ENCODE data around the gene CHST13.

Gene CHST13

DNA sequence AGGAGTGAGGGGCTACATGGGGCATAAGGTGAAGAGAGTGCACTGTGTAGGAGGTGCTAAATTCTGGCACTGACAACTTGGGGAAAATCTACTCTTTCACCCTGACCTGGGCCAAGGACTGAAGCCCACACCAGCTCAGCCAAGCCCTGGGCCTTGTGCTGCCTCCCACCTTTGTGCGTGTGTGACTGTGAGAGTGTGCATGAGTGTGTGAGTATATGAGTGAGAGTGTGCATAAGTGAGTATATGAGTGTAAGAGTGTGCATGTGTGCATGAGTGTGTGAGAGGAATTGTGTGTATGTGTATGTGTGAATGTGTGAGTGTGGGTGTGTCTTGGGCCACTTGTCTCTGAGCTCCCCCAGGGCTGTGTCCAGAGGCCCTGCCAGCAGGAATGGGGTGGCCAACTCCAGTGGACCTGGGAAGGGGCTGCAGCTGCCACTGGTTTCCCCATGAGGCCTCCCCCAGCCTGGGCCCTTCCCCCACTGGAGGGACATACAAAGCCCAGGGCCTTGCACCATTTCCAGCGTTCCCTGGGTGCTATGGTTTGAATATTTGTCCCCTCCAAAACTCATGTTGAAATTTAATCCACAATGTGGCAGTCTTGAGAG, 19.6 kb downstream of the CHST13 start:
- no peak for DNase-seq

DNA sequence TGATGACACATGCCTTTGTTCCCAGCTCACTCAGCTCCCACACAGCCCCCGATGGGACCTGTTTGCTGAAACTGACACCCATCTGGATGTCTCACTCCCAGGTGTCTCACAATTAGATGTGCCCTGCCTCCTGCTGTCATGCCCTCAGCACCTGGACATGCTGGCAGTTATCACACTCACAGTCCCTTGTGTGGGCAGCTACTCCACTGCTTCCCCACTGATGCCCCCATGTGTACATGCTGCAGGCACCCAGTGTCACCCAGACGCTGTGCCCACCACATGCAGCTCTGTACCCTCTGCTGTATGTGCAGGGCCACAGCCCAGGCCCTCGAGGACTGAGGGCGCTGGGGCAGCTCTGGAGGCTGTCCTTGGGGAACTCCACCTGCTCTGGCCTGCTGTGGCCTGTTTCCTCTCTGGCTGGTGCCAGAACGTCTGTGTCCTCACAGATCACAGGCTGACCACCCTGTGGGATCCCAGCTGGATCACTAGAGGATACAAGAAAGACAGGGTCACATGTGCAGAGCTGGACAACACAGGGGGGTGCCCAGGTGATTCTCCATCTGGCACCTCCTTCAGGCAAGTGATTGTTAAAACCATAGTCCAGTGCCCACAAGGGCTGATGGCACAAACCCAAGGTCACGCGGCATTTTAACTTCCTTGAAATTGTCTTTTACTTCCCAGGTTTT, 20.8 kb downstream of the CHST13 start:
- DNase-seq, result no peak

DNA sequence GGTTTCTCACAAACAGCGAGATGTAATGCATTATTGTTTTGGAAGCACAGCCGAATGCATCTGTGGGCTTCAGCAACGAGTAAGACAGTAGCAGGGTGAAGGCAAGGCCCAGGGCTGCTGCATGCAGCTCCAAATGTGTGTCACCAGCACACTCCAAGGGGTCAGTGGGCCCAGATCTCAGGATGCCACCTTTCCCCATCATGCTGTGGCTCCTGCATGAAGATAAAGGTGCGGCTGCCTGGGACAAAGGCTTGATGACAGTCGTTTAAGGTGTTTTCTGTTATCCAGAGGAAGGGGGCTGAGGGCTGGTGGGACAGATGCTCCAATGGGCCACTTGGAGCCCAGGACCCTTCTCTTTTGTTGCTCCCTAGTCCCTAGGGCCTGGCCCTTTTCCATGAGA, 21.6 kb downstream of the CHST13 start:
- no peak for DNase-seq

DNA sequence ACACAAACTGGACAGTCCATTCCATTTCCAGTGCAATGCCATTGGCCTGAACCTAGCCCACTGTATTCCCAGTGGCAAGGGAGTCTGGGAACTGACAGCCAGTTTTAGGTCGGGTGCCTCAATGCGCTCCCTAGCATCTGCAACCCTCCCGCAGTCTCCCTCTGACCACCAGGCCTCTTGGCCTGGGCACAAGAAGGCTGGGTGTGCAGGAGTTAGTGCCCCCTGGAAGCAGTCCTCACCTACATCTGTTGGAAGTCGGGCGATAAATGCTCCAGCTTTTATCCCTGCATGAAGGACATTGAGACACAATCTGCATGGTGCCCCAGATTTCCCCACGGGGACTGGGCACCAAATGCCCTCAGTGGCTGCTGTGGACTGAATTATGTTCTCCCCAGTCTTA, 22.1 kb downstream of the CHST13 start:
- no peak for DNase-seq

DNA sequence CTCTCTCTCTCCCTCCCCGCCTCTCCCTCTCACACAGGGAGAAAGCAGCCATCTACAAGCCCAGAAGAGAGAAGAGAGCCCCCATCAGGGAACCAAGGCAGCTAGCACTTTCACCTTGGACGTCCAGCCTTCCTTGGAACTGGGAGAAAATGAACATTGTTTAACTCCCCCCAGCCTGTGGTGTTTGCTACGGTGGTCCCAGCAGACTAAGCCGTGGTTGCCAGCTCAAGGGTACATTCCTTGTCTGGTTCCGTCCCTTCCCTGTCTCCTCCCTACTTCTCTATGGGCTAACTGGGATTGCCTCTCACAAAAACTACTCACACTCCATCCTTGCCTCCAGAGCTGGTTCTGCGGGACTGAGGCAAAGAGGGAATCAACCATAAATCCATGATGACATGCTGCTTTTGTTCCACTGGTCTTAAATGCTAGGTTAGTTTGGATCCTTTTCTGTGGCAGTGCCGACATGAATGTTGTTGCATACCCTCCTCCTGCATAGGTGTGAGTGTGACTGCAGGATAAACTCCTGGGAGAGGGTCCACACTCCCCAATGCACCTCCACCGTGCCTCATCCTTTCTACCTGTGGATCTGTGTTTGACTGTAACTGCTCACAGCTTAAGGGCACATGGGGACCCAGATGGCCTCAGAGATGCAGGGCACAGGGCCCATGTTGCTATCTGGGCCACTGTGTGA, 22.7 kb downstream of the CHST13 start:
- no peak for DNase-seq

DNA sequence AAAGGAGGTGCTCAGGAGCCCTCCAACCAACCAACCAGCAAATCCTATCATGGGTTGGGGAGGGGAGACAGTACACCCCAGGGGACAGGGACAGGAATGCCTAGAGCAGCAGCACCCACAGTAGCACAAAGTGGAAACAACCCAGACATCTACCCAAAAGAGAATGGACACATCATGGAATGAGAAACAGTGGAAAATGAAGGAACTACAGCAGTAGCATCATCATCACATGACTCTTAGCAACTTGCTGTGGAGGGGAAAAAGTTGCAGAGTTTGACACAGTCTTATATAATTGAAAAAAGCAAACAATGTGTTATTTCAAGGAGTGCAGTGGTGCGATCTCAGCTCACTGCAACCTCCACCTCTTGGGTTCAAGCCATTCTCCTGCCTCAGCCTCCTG, 23.8 kb downstream of the CHST13 start:
- no peak for DNase-seq

DNA sequence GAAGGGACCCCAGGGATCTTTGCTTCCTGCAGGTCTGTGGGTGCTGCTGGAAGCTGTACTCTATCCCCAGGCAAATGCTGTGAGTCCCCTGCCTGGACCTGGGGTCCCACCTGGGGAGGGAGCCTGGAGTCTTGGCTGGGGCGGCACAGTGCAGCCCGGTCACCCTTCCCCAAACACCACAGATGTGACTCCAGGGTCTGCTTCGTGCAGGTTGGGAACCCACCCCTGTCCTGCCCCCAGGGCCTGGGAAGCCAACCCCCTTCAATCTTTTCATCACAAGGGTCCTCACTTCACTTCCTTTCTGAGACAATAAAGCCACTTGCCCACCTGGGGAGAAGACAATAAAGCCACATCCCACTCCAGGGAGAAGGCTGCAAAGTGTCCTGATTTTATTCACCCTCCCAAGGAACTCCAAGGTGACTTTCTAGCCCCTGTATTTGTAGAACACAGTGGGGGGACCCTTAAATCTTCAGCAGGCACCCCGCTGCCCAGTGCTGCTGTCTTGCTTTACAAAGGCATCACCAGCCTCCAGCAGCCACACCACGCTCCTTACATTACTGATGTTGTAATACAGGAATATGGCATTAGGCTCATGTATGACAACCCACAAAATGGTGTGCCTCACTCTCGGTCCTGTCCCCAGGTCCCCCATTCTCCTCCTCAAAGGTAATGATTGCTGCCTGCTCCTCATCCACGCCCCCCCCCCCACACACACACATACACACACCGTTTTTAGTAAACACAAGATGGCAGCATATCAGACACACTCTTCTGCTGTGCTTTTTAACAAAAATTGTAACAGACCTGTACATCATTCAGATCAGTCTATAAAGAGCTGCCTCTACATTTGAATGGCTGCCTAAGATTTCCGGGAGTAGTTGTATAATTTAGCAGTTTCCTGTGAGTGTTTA, 24.9 kb downstream of the CHST13 start:
- DNase-seq, result no peak

DNA sequence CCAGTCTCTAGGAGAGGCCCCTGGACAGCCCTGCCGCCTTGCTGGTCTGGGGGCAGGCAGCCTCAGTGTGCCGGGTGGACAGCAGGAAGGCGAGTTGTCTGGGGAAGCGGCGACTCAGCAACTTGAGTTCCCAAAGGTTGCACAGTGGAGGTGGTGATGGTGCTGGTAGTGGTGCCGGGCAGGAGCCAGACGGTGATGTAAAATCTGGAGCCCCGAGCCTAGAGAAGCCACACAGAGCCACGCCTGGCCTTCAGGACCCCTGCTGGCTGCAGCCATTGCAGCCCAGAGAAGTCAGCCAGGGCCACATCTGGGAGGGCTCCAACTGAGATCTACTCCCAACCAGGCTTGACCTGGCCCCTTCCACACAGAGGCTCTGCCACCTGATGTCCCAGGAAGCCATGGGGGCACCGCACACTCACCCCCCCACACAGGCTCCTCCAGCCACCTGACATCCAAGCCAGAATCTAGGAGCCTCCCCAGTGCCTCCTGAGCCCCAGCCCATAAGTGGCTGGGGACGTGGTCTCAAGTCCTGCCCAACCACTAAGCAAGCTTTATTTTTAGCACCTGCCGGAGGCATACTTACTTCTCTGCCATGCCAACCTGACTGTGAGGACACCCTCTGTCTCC, 26.0 kb downstream of the CHST13 start:
- no peak for DNase-seq

DNA sequence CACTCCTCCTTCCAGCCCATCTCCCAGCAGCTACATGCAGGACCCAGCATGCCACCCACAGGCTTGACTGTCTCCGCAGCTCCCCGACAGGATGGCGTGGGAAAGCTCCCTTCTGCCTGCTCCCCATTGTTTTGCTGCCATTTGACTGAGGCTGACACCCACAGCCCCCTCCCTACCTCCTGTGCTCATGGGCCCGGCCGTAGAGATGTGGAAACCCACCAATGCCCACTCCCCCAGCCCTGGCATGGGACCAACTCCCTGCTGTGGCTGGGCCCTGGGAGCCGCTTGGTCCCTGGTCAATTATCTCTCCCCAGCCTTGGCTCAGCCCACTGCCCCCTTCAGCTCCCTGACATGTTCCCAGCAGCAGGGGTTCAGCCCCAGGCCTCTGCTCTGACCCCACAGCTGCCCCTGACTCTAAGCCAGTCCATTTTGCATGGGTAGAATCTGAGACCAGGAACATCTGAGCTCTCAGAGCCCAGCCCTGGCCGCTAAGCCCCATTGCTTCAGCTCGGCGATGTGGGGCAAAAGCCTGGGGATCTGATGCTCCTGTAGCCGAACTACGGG, 26.6 kb downstream of the CHST13 start:
- no peak for DNase-seq

DNA sequence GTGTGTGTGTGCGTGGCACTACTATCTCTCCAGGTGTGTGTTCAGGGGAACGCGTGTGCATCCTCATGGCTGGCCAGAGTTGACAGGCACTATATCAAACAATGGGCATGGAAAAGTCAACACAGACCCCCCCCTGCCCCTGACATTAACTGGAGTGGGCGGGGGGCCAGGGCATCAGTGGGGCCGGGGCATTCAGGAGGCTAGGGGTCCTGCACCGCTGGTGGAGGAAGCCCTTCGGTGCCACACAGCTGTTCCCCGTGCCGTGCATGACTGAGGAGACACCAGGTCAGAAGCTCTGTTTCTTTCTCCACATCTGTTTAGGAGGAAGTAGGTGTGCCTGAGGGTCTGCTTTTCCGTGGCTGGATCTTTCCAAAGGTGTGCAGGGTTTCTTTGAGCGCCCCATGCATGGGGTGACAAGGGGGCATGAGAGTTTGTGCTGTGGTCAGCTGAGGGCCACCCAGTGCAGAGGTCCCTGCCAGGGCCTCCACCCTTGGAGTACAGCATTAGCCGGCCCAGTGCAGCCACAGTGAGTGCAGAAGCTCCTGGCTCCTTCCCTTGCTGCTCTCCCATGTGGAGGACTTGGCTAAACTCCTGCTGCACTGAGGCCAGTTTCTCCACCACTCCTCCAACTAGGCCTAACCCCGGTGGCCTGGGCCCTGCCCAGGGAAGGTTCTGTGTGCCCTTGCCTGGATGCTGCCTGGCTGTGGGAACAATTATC, 27.3 kb downstream of the CHST13 start:
- no peak for DNase-seq

DNA sequence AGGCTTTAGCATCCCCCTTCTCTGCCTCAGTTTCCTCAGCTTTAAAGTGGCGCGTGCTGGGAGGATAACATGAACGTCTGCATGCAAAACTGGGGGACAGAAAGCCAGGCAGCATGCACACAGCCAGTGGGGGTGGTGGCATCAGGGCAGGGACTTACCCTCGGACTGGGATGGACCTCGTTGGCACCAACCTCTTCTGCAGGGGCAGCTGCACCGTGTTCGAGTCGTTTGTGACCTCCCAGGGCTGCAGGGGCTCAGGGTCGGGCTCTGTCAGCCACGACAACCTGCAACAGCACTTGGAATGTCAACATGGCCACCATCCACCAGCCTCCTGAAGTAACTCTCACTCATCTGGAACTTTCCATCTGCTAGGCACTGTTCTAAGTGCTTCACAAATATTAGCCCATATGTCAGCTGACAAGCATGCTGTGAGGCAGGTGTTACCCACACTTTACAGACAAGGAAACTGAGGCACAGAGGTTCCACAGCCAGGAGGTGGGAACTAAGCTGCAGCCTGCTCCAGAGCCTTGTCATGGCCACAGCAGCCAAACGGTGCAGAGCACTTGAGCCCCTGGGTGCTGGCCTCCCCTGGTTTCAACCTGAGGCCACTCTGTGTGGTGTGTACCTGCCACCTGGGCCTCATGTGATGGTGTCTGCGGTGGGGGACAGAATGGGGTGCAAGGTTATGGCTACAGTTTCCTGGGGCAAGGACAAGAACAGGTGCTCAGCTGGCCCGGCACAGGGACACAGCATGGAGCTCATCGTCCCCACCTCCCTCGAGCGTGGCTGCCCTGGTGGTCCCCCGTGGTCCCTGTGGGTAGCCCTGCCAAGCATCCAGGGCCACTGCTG, 28.1 kb downstream of the CHST13 start:
- DNase-seq, result no peak

DNA sequence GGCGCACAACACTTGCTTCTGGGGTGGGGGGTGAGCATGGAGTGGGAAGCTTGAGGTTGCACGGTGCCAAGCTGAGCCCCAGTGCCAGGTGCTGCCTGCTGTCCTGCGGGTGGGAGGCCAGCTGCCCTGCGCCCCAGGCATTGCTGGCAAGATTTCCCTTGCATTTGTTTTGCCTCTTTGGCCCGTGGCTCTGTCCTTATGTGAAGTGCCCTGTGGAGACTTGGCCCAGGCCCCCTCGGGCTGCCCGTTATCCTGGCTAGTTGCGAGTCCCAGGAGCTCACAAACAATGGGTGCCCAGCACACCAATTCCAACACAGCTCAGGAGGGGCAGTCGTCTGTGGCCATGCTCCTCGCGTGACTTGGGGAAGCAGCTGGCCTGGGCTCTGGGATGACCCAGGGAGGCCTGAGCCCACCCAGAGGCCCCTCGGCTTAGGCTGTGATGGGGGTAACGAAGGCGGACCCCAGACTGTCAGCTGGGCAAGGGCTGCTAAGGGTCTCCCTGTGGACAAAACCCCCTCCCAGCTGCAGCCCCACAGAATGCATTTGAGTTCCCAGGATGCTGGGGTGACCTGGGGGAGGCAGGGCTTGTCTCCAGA, 28.8 kb downstream of the CHST13 start:
- DNase-seq, result no peak

DNA sequence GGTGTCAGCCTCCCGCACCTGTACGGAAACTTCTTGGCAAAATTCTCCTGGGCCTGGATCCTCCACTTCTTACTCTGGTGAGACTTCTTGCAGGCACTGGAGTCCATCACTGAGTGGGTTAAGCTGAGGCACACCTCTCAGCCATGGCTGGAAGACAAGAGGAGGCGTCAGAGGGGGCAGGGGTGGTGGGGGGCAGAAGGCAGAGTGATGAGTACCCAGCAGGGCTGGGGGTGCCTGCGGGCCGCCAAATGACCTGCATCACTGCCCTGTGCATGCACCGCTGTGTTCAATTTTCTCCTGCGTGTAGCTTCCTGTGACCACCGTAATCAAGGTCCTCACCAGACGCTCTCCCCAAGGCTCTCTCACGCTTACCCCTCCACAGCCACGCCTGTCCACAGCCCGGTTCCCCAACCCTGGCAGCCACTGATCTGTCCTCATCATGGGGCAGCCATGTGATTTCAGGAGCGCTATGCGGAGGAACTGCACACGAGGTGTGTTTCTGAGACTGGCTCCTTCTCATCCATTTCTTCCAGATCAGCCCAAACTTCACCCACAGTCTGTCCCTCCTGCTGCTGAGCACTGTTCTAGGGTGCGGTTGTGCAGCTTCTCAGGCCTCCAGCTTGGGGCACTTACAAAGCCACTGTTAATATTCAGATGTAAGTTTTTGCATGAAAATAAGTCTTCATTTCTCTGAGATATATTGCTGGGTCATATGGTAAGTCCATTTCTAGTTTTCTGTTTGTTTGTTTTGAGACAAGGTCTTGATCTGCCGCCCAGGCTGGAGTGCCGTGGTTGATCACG, 29.5 kb downstream of the CHST13 start:
- no peak for DNase-seq

DNA sequence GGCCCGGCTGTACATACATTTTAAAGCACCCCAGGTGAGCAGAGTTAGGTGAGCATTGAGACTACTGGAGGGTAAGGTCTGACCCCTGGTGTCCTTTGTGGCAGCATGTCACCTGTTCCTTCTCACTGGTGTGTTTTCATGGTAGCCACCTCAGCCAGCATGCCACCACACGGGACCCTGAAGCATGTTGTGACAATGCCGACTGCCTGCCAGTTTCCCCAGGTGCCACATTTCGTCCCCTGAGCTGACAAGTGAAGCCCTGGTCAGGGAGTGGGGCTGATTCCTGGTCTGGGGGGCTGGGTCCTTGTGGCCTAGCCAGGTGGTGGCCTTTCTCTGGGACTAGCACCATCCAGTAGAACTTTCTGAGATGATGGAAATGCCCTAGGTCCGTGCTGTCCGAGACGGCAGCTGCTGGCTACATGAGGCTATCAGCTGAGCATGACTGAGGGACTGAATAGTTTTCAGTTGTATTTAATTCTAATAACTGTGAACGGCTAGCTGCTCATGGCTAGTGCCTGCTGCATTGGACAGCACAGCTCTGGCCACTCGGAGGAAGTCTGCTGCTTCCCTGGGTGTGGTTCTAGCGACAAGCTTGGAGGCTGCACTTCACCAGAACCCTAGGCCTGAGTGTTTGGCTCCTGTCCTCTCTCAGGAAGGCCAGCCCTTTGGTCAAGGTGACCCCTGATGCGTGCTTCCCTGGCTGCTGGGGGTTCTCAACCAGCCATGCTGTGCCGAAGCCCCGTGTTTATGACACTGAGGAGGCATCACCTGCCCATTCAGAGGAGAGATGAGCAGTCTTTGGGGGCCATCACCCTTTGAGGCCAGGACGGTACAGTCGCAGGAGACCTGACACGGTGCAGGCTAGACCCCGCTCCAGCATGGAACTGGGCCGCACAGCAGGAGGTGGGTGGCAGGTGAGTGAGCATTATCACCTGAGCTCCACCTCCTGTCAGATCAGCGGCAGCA, 30.9 kb downstream of the CHST13 start:
- DNase-seq, result no peak

DNA sequence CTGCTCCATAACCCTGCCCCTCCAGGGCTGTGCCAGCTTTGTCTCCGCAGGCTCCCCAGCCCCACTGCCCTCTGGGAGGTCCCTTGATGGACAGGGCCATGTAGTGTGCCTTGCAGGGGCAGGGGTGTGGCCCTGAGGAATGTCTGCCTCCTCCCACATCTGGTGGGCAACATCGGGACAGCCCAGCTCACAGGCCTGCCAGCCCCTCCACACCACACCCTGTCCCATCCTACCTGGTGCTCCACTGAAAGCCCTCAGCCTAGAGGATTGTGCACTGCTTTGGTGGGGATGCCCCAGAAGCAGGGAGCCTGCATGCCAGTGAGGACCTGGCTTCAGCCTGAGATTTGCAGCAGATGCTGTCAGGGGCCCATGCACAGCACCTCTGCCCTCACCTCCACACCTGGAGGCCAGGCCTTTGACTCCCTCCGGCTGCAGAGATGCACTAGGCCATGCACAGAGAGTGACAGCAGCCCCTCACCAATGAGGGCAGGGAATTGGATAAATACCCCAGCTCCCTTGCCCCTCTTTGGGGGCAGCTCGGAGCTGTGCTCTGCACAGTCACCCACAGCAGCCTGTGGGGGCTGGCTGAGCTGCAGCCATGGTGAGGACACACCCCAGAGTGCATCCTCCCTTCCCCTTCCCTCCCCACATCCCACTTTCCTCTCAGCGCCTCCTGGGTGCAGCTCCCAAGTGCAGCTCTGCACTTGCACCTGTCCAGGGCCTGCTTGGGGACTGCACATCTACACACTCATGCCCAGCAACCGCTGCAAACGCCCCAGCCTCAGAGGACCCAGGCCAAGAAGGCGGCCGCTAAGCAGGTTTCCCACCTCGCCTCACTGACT, 32.1 kb downstream of the CHST13 start:
- no peak for DNase-seq

DNA sequence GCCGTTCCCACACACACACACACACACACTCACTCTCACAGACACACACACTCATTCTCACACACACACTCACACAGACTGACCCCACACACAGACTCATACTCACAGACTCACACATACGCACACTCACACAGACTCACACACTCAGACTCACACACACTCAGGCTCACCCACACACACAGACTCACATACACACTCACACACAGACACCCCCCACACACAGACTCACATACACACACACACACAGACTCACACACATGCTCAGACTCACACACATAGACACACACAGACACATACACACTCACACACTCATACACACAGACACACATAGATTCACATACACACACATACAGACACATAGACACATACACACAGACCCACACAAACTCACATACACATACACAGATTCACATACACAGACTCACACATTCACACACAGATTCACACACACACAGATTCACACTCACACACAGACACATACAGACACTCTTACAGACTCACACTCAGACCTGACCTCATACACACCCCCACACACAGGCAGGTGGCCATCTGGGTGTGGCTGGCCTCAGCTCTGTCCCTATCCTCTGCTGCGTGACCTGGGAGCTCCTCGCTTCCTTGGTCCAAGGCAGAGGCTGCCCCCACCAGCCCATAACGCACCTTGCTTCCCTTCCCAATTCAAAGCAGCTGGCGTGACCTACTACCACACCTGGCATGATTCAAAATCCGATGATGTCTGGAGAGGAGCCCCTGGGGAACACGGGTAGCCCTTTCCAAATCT, 32.9 kb downstream of the CHST13 start:
- DNase-seq, result no peak

DNA sequence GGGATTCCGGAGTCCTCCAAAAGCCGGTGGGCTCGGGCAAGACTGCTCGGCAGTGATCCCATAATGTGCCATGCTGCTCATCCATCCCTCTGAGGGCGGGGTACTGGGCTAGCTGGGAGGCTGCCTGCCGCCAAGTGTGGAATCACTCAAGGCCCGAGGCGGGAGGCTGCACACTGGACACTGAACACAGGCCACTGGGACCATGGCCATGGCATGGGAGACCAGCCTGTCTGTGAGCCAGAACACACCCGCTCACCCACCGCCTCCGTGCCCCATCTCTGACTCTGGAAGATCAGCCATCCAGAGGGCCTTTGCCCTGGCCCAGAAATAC, 33.4 kb downstream of the CHST13 start:
- no peak for DNase-seq

All from NCI-H1048 (cell line).